H1 (cell line): ENCODE results near the gene FBXO30.

Source experiments
- POLR2A ChIP-seq, 2 experiments: IDR thresholded peaks; 1 replicate in 1 of 2; 2 replicates in 1 of 2; pipeline ENCODE4 v1.6.1; 2011; ENCODE audit warnings: low read depth in 2 of 2, low read length in 2 of 2, mild to moderate bottlenecking in 2 of 2; ENCODE audit errors: control extremely low read depth in 1 of 2
- SP1 ChIP-seq: IDR thresholded peaks from 2 replicates; pipeline ENCODE4 v1.6.1; 2011; ENCODE audit warnings: low read depth, low read length

DNA sequence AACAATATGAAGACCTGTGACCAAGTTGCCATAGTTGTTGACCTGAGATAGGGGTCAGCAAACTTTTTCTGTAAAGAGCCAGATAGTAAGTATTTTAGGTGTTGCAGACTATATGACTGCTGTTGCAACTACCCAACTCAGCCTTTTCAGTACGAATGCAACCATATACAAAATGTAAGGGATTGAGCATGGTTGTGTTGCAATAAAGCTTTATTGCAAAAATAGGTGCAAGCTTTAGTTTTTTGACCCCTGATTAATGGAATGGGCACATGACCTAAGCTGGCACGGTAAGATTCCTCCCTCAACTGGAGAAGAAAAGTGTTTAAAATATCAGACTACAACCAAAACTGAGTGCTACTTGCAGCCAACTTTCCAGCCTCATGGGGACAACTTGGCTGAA lies 62.0 kb downstream of the FBXO30 start:
- TF ChIP-seq POLR2A (IDR thresholded peaks at IDR 0.05; ENCODE audit: control extremely low read depth in 1 of 2, low read depth in 2 of 2, low read length in 2 of 2) (no peak), SP1 (no peak)
